Lung (tissue), 12 donors: Measurements from ENCODE around the gene LMOD1. TPM values are rescaled to one million over a fixed set of nuclear protein-coding genes. Genes with fewer than 3 reads are reported as not detected.

Experiments used
- ATAC-seq: fragments of 200-7000 bp; cut with Tn5 transposase; one replicate; pipeline ENCODE4 v1.9.1; 2020; ENCODE audit warnings: moderate number of reproducible peaks; ENCODE audit not compliant: insufficient read depth, low FRiP score
- DNase-seq, 3 donors: peaks; one replicate each; pipeline ENCODE4 v3.0.0-alpha.2; 2013 to 2017
- H3K27ac ChIP-seq, 2 donors: one replicate each; pipeline ENCODE4 v1.5.1; 2013; ENCODE audit warnings: mild to moderate bottlenecking in 2 of 2, moderate library complexity in 2 of 2, control low read depth in 1 of 2, inconsistent platforms in 1 of 2, low read depth in 1 of 2, low read length in 1 of 2
- H3K27me3 ChIP-seq, 3 donors: one replicate each; pipeline ENCODE4 v1.5.1; 2013; ENCODE audit warnings: low read length in 2 of 3; ENCODE audit not compliant: control insufficient read depth in 3 of 3, insufficient read depth in 3 of 3
- H3K36me3 ChIP-seq, 4 donors: one replicate each; pipeline ENCODE4 v1.5.1; 2013; ENCODE audit warnings: low read length in 4 of 4, mild to moderate bottlenecking in 1 of 4, moderate library complexity in 1 of 4; ENCODE audit not compliant: control insufficient read depth in 4 of 4, insufficient read depth in 4 of 4
- H3K4me1 ChIP-seq, 5 donors: one replicate each; pipeline ENCODE4 v1.5.1; 2013; ENCODE audit warnings: low read length in 5 of 5, mild to moderate bottlenecking in 2 of 5, moderate library complexity in 1 of 5; ENCODE audit not compliant: control insufficient read depth in 5 of 5, insufficient read depth in 5 of 5
- H3K4me3 ChIP-seq: one replicate; pipeline ENCODE4 v1.5.1; 2013; ENCODE audit warnings: mild to moderate bottlenecking, control low read depth, moderate library complexity
- H3K9ac ChIP-seq, 2 donors: one replicate each; pipeline ENCODE4 v1.5.1; 2013; ENCODE audit warnings: low read length in 2 of 2, control low read depth in 1 of 2; ENCODE audit not compliant: insufficient read depth in 1 of 2
- H3K9me3 ChIP-seq, 4 donors: one replicate each; pipeline ENCODE4 v1.5.1; 2013; ENCODE audit warnings: low read length in 3 of 4, mild to moderate bottlenecking in 1 of 4, moderate library complexity in 1 of 4; ENCODE audit not compliant: control insufficient read depth in 4 of 4, insufficient read depth in 3 of 4
- WGBS, 2 donors: extraction: QIAGEN DNeasy Blood & Tissue Kit; methylation state at CpG; one replicate each; pipeline ENCODE4 v1.1.7; 2013; 5-methylcytosine and 5-hydroxymethylcytosine counted together
- polyA plus RNA-seq, 2 donors: library from polyadenylated mRNA; stranded (reverse); fragments of 200-250 nt; gene quantifications; one replicate each; pipeline ENCODE4 v1.2.1, GENCODE V29; 2013
- total RNA-seq, 2 donors: library from RNA; depleted of rRNA in 1 of 2; stranded (reverse); fragments of >200 nt in 1 of 2; gene quantifications; one replicate each; pipeline ENCODE4 v1.2.1, GENCODE V29; 2014 to 2021
- TF ChIP-seq, protein P1 (sequence below): IDR thresholded peaks from 2 replicates; pipeline ENCODE4 v1.5.1; 2012; ENCODE audit warnings: mild to moderate bottlenecking; ENCODE audit errors: control extremely low read depth, extremely low read depth
- donor health status: control.
- donor health status: control.
- donor health status: Bipolar disorder and iron deficiency.
- donor health status: healthy.
- donor health status: DM: yes; HTN: yes; CAD: no.

LMOD1 gene
- total and polyA plus RNA-seq, 4 donors = 9.6 to 25.1 (median 18.2) TPM

GRCh38 chr1:201895913-201896807, 50.2 kb downstream of the LMOD1 start:
- Histone ChIP-seq H3K4me1 (no peaks in the 10 kb centered on the region), H3K27ac (peak overlapping the region in 1 of 2 donors; percentile 5), H3K9me3 (no peaks in the 10 kb centered on the region), H3K4me3 (no peak overlapping the region), H3K36me3 (no peaks in the 10 kb centered on the region), H3K27me3 (no peaks in the 10 kb centered on the region), H3K9ac (peak overlapping the region in 1 of 2 donors; percentile 65)
- 10 to 16% methylated on average over 10 of the region's 10 CpGs for WGBS, 2 donors
- TF ChIP-seq, protein P1, sequence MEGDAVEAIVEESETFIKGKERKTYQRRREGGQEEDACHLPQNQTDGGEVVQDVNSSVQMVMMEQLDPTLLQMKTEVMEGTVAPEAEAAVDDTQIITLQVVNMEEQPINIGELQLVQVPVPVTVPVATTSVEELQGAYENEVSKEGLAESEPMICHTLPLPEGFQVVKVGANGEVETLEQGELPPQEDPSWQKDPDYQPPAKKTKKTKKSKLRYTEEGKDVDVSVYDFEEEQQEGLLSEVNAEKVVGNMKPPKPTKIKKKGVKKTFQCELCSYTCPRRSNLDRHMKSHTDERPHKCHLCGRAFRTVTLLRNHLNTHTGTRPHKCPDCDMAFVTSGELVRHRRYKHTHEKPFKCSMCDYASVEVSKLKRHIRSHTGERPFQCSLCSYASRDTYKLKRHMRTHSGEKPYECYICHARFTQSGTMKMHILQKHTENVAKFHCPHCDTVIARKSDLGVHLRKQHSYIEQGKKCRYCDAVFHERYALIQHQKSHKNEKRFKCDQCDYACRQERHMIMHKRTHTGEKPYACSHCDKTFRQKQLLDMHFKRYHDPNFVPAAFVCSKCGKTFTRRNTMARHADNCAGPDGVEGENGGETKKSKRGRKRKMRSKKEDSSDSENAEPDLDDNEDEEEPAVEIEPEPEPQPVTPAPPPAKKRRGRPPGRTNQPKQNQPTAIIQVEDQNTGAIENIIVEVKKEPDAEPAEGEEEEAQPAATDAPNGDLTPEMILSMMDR = peak; percentile 91
- ATAC-seq = peak; percentile 91
- DNase-seq = peak; percentile 81 to 89 (median 88)

GRCh38 chr1:201895120-201895665, 51.2 kb downstream of the LMOD1 start:
- Histone ChIP-seq H3K27ac (no peak overlapping the region), H3K36me3 (no peaks in the 10 kb centered on the region), H3K4me1 (no peaks in the 10 kb centered on the region), H3K9me3 (no peaks in the 10 kb centered on the region), H3K9ac (no peak overlapping the region), H3K4me3 (no peak overlapping the region), H3K27me3 (no peaks in the 10 kb centered on the region)
- no peak for ATAC-seq
- 84 to 91% methylated on average over 7 of the region's 7 CpGs for WGBS, 2 donors
- TF ChIP-seq, protein P1 = no peak
- no peak for DNase-seq

DNA sequence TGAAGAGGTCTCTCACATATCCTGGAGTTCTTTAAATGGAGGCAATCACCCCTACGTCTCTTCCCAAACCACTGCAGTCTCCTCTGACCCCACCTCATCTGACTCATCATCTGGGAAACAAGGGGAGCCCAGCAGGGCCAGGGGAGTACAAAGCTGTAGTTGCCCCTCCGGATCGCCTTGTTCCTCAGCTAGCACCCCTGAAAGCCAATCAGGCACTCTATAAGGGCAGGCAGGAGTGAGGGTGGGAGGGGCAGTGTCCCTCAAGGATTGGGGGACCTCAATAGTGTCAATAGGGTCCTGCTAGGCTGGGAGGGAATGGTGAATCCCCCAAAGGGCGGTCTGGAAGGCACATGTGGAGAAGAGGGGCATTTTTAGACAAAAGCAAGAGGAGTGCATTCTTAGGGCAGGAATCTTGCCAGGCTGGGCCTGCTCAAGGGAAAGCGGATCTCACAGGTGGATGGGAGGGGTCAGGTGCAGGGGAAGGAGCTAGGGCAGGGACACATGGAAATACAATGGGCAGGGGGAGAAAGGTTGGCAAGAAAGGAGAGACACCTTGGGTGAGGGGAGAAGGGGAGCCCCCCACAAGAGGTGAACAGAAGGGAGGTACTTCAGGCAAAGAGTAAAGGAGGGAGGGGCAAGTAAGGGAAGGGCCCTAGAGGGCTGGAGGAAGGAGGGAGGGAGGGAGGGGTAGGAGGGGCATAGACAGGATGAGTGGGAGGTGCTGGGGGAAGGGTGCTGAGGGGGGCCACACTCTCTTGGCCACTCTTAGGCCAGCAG, 51.8 kb downstream of the LMOD1 start:
- Histone ChIP-seq H3K9me3 (no peaks in the 10 kb centered on the region), H3K27me3 (no peaks in the 10 kb centered on the region), H3K27ac (no peak overlapping the region), H3K9ac (no peak overlapping the region), H3K36me3 (no peaks in the 10 kb centered on the region), H3K4me1 (peaks cover 0 to 2% (median 0%) of the 10 kb centered on the region in 5 donors), H3K4me3 (no peak overlapping the region)
- ATAC-seq (no peak), DNase-seq (peak in 2 of 3 donors; percentile 31 to 34)
- TF ChIP-seq, protein P1 = no peak
- 84 to 92% methylated on average over 5 of the region's 5 CpGs for WGBS, 2 donors
